HCT116 (cell line): ENCODE results near the gene IL1R2. TPM values are rescaled to one million over a fixed set of nuclear protein-coding genes. Genes with fewer than 3 reads are reported as not detected.

Experiments used
- ATAC-seq: fragments of 200-7000 bp; cut with Tn5 transposase; 2 replicates; pipeline ENCODE4 v1.9.1; 2020; ENCODE audit warnings: mild to moderate bottlenecking, moderate library complexity
- BruUV-seq: library from RNA; stranded (reverse); fragments of 400-500 nt; replicated peaks from 2 replicates; lab custom pipeline; 2021; lab: Mats Ljungman, UMichigan
- CTCF ChIA-PET: fragments of 300-600 bp; sonication (Branson Sonifier 250); formaldehyde crosslinking; loops from one replicate; lab custom pipeline; 2021; ENCODE audit warnings: antibody characterized with exemption; lab: Charles Lee
- POLR2A ChIA-PET: fragments of 300-600, 350-600 bp; sonication (Branson Sonifier 250); formaldehyde crosslinking; loops from one replicate; lab custom pipeline; 2021; ENCODE audit warnings: antibody characterized with exemption; lab: Charles Lee
- RAD21 ChIA-PET, 2 experiments: fragments of 300-600 bp; sonication (Branson Sonifier 250); formaldehyde crosslinking; loops; one replicate each; lab custom pipeline; 2023; ENCODE audit warnings: low total read pairs in 2 of 2; ENCODE audit not compliant: uncharacterized antibody in 2 of 2, unreplicated experiment in 2 of 2, low non-redundant PET in 1 of 2; lab: Charles Lee
- DNase-seq: peaks from one replicate; pipeline ENCODE4 v3.0.0-alpha.2; 2010; ENCODE audit warnings: low read depth, low spot score
- H2AFZ ChIP-seq: fragments of 200-600 bp; shearing (Covaris generic), sonication (generic); 2 replicates; pipeline ENCODE4 v1.6.1; 2017; ENCODE audit warnings: low read depth, mixed run types, mixed read lengths, antibody characterized with exemption, low read length; ENCODE audit not compliant: poor library complexity, severe bottlenecking
- H3K27ac ChIP-seq: 2 replicates; pipeline ENCODE4 v1.5.1; 2012; ENCODE audit warnings: low read depth, low read length
- H3K27me3 ChIP-seq: fragments of 200-600 bp; sonication (generic); 2 replicates; pipeline ENCODE4 v1.6.1; 2016; ENCODE audit warnings: mixed run types, low read length, mixed read lengths; ENCODE audit not compliant: insufficient read depth
- H3K36me3 ChIP-seq, 2 experiments: fragments of 200-500 bp in 1 of 2; fragments of 200-600 bp in 1 of 2; sonication (Bioruptor generic) in 1 of 2; sonication (generic) in 1 of 2; 2 replicates each; pipeline versions ENCODE4 v1.5.1 to v1.6.1; 2014 to 2016; ENCODE audit warnings: low read length in 2 of 2, inconsistent platforms in 1 of 2, mixed read lengths in 1 of 2, mixed run types in 1 of 2; ENCODE audit not compliant: insufficient read depth in 2 of 2, control insufficient read depth in 1 of 2
- H3K4me1 ChIP-seq, 2 experiments: fragments of 200-600 bp in 1 of 2; sonication (generic) in 1 of 2; 2 replicates each; pipeline versions ENCODE4 v1.5.1 to v1.6.1; 2012 to 2017; ENCODE audit warnings: low read length in 2 of 2, inconsistent platforms in 1 of 2, mild to moderate bottlenecking in 1 of 2, mixed read lengths in 1 of 2, mixed run types in 1 of 2, moderate library complexity in 1 of 2; ENCODE audit not compliant: insufficient read depth in 2 of 2, control insufficient read depth in 1 of 2
- H3K4me2 ChIP-seq: fragments of 200-600 bp; sonication (generic); 2 replicates; pipeline ENCODE4 v1.6.1; 2017; ENCODE audit warnings: mixed run types, low read length, mixed read lengths
- H3K4me3 ChIP-seq, 2 experiments: fragments of 200-600 bp in 1 of 2; sonication (generic) in 1 of 2; replicated peaks in 1 of 2; 2 replicates each; pipeline ENCODE4 v1.5.1; 2011 to 2016; ENCODE audit warnings: low read length in 2 of 2, control low read depth in 1 of 2, low read depth in 1 of 2, mild to moderate bottlenecking in 1 of 2, mixed read lengths in 1 of 2, mixed run types in 1 of 2
- H3K79me2 ChIP-seq: fragments of 200-600 bp; sonication (generic); 2 replicates; pipeline ENCODE4 v1.6.1; 2017; ENCODE audit warnings: mild to moderate bottlenecking, mixed run types, low read length, moderate library complexity, mixed read lengths; ENCODE audit not compliant: insufficient read depth
- H3K9ac ChIP-seq: fragments of 200-600 bp; sonication (generic); 2 replicates; pipeline ENCODE4 v1.6.1; 2016; ENCODE audit warnings: low read length, mixed read lengths
- H3K9me2 ChIP-seq: fragments of 200-600 bp; sonication (generic), shearing (Covaris generic); 2 replicates; pipeline ENCODE4 v1.6.1; 2017; ENCODE audit warnings: mixed run types, mild to moderate bottlenecking, moderate library complexity; ENCODE audit not compliant: insufficient read depth
- H3K9me3 ChIP-seq, 2 experiments: fragments of 200-500 bp in 1 of 2; fragments of 200-600 bp in 1 of 2; sonication (Bioruptor generic) in 1 of 2; sonication (generic) in 1 of 2; 2 replicates each; pipeline ENCODE4 v1.6.1; 2014 to 2017; ENCODE audit warnings: low read length in 2 of 2, mixed read lengths in 2 of 2, inconsistent platforms in 1 of 2, low read depth in 1 of 2, mild to moderate bottlenecking in 1 of 2, mixed run types in 1 of 2, moderate library complexity in 1 of 2; ENCODE audit not compliant: control insufficient read depth in 1 of 2, insufficient read depth in 1 of 2
- H4K20me1 ChIP-seq: fragments of 200-600 bp; sonication (generic), shearing (Covaris generic); 2 replicates; pipeline ENCODE4 v1.6.1; 2017; ENCODE audit warnings: mixed run types, mild to moderate bottlenecking, moderate library complexity; ENCODE audit not compliant: insufficient read depth
- CBX3 ChIP-seq: IDR thresholded peaks from 2 replicates; pipeline ENCODE4 v1.6.1; 2012; ENCODE audit warnings: low read depth
- CEBPB ChIP-seq: IDR thresholded peaks from 2 replicates; pipeline ENCODE4 v1.6.1; 2012; ENCODE audit warnings: low read depth
- ELF1 ChIP-seq: IDR thresholded peaks from 2 replicates; pipeline ENCODE4 v1.6.1; 2012; ENCODE audit warnings: low read depth, borderline replicate concordance
- EZH2 ChIP-seq: fragments of 200-600 bp; sonication (generic); IDR thresholded peaks from 2 replicates; pipeline ENCODE4 v1.6.1; 2017; ENCODE audit warnings: antibody characterized with exemption, mixed run types
- EZH2phosphoT487 ChIP-seq: fragments of 200-600 bp; IDR thresholded peaks from 2 replicates; pipeline ENCODE4 v1.6.1; 2018; ENCODE audit warnings: antibody characterized with exemption, borderline replicate concordance
- FOSL1 ChIP-seq: IDR thresholded peaks from 2 replicates; pipeline ENCODE4 v1.6.1; 2012; ENCODE audit warnings: low read depth
- JUND ChIP-seq: IDR thresholded peaks from 2 replicates; pipeline ENCODE4 v1.6.1; 2012
- POLR2AphosphoS5 ChIP-seq: IDR thresholded peaks from 2 replicates; pipeline ENCODE4 v1.6.1; 2011; ENCODE audit warnings: mild to moderate bottlenecking, low read depth, low read length, moderate library complexity
- RAD21 ChIP-seq: IDR thresholded peaks from 2 replicates; pipeline ENCODE4 v1.6.1; 2012; ENCODE audit warnings: low read depth, mild to moderate bottlenecking
- REST ChIP-seq: IDR thresholded peaks from 2 replicates; pipeline ENCODE4 v1.6.1; 2012; ENCODE audit warnings: low read depth
- SIN3A ChIP-seq: IDR thresholded peaks from 2 replicates; pipeline ENCODE4 v1.6.1; 2012; ENCODE audit warnings: low read depth
- SP1 ChIP-seq: IDR thresholded peaks from 2 replicates; pipeline ENCODE4 v1.6.1; 2012; ENCODE audit warnings: low read depth
- SRF ChIP-seq: IDR thresholded peaks from 2 replicates; pipeline ENCODE4 v1.6.1; 2012; ENCODE audit warnings: low read depth
- TCF7L2 ChIP-seq: IDR thresholded peaks from 2 replicates; pipeline ENCODE4 v1.7.0; 2011; ENCODE audit warnings: borderline replicate concordance, inconsistent platforms; ENCODE audit not compliant: insufficient read depth, insufficient read length; ENCODE audit errors: extremely low read depth
- YY1 ChIP-seq: IDR thresholded peaks from 2 replicates; pipeline ENCODE4 v1.6.1; 2011; ENCODE audit warnings: low read length, low read depth, moderate library complexity, mild to moderate bottlenecking; ENCODE audit not compliant: insufficient replicate concordance; ENCODE audit errors: extremely low read depth
- ZFX ChIP-seq: fragments of 450-650 bp; IDR thresholded peaks from 2 replicates; pipeline ENCODE4 v1.6.1; 2017
- ZNF274 ChIP-seq: fragments of 200-500 bp; sonication (Bioruptor generic); IDR thresholded peaks from 2 replicates; pipeline ENCODE4 v1.6.1; 2014; ENCODE audit warnings: mild to moderate bottlenecking, low read depth, low read length, inconsistent platforms
- intact Hi-C: fragments of 100-400 bp; cut with micrococcal nuclease; formaldehyde crosslinking; loops from 2 replicates; pipeline ENCODE4 v1.10.0; 2022
- total RNA-seq: library from RNA; stranded (reverse); gene quantifications from one replicate; pipeline ENCODE4 v1.2.1, GENCODE V29; 2021; ENCODE audit not compliant: unreplicated experiment
- TF ChIP-seq, protein P1 (sequence below): IDR thresholded peaks from 2 replicates; pipeline ENCODE4 v1.6.1; 2011; ENCODE audit warnings: mild to moderate bottlenecking, low read length, moderate library complexity; ENCODE audit not compliant: insufficient replicate concordance; ENCODE audit errors: extremely low read depth
- TF ChIP-seq, protein P2 (sequence below): IDR thresholded peaks from 2 replicates; pipeline ENCODE4 v1.6.1; 2012

The IL1R2 gene
- total RNA-seq, 1 experiment from 2014 or later, result 0.52 TPM

- no peaks in the 10 kb centered on the region for H3K9me2 ChIP-seq
- H3K9ac ChIP-seq, result no peak overlapping the region
- no peak for ATAC-seq
- RAD21 ChIA-PET, result no interaction called here
- TF ChIP-seq EZH2phosphoT487 (no peak), SRF (no peak), ZFX (no peak), SIN3A (no peak), CBX3 (no peak), POLR2AphosphoS5 (no peak), CEBPB (no peak), ELF1 (no peak), SP1 (no peak), RAD21 (no peak), REST (no peak), EZH2 (no peak), FOSL1 (no peak), TCF7L2 (no peak), JUND (no peak), ZNF274 (no peak), YY1 (no peak)
- TF ChIP-seq, protein P1, sequence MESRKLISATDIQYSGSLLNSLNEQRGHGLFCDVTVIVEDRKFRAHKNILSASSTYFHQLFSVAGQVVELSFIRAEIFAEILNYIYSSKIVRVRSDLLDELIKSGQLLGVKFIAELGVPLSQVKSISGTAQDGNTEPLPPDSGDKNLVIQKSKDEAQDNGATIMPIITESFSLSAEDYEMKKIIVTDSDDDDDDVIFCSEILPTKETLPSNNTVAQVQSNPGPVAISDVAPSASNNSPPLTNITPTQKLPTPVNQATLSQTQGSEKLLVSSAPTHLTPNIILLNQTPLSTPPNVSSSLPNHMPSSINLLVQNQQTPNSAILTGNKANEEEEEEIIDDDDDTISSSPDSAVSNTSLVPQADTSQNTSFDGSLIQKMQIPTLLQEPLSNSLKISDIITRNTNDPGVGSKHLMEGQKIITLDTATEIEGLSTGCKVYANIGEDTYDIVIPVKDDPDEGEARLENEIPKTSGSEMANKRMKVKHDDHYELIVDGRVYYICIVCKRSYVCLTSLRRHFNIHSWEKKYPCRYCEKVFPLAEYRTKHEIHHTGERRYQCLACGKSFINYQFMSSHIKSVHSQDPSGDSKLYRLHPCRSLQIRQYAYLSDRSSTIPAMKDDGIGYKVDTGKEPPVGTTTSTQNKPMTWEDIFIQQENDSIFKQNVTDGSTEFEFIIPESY, result no peak
- TF ChIP-seq, protein P2, sequence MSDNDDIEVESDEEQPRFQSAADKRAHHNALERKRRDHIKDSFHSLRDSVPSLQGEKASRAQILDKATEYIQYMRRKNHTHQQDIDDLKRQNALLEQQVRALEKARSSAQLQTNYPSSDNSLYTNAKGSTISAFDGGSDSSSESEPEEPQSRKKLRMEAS, result no peak
- TF ChIP-seq, all 23 proteins: peak for 0
- no peak for DNase-seq
- Histone ChIP-seq H2AFZ (no peak overlapping the region), H3K4me1 (0 out of 4 replicates have a peak, but pooled peaks cover 0 to 4% of the 10 kb centered on the region in 2 experiments), H3K27ac (no peak overlapping the region), H3K79me2 (no peaks in the 10 kb centered on the region), H3K27me3 (no peaks in the 10 kb centered on the region), H3K36me3 (no peaks in the 10 kb centered on the region), H4K20me1 (no peaks in the 10 kb centered on the region), H3K9me3 (peaks cover 0 to 4% of the 10 kb centered on the region in 2 experiments; a peak in 1 of 4 replicates), H3K4me2 (no peak overlapping the region), H3K4me3 (no peak overlapping the region)
- intact Hi-C loops, result loop anchor here (5.0 kb wide), 2 partner anchors 348 to 438 kb away; partner anchors contain the start of gene IL18R1
- ChIA-PET POLR2A (no interaction called here), CTCF (no interaction called here)
- no TSS peak for BruUV-seq
Observed at GRCh38 chr2:102009557-102009956, 17.8 kb downstream of the IL1R2 start.
